GM19397 (cell line): ENCODE results near the gene SLIT1.

Experiments used
- ATAC-seq: cut with Tn5 transposase; IDR thresholded peaks from one replicate; pipeline ENCODE4 v1.9.1; 2021; ENCODE audit warnings: mild to moderate bottlenecking, moderate library complexity; ENCODE audit not compliant: unreplicated experiment

The SLIT1 gene

GRCh38 chr10:97007417-97007816 is 178.3 kb downstream of the SLIT1 start:
- no peak for ATAC-seq

- no peak for ATAC-seq
Observed at GRCh38 chr10:97006364-97006763, 179.4 kb downstream of the SLIT1 start.

- no peak for ATAC-seq
Observed at GRCh38 chr10:97005349-97005748, 180.4 kb downstream of the SLIT1 start.

GRCh38 chr10:97004591-97004990 is 181.2 kb downstream of the SLIT1 start:
- no peak for ATAC-seq

DNA sequence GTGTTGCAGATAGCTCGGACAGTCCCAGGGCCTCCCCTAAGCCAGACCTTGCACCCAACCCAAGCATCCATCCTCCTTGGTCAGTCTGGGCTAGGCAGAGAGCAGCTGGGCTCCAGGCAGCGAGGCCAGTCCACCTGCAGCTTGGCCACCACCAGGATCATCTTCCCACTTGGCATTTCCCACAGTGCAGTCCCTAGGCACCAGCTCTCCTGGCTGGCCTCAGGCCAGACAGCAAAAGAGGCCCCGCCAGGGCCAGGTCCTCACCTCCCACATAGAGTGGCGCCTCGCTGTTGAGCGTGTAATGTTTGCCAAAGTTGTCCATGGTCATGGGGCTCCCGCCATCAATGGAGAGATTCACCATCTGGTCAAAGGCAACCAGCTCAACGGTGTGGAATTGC is 182.0 kb downstream of the SLIT1 start:
- no peak for ATAC-seq

- ATAC-seq = no peak
Observed at GRCh38 chr10:97003151-97003803, 182.5 kb downstream of the SLIT1 start.

DNA sequence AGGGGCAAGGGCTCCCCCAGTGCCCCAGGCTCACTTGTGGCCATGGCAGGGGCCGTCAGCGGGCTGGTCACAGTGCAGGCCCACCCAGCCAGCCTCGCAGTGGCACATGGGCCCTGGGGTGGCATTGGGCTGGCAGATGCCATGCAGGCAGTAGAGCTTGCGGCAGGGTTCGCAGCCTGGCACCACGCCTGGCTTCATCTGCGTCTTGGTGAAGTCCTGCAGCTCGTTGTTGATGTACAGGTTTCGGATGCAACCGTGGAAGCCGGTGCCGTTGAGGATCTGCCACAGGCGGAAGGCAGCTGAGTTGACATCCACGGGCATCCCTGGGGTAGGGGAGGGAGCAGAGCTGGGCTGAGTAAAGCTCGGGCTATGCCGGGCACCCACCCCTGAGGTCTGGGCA is 183.1 kb downstream of the SLIT1 start:
- no peak for ATAC-seq

GRCh38 chr10:97001183-97001991 is 184.4 kb downstream of the SLIT1 start:
- no peak for ATAC-seq

DNA sequence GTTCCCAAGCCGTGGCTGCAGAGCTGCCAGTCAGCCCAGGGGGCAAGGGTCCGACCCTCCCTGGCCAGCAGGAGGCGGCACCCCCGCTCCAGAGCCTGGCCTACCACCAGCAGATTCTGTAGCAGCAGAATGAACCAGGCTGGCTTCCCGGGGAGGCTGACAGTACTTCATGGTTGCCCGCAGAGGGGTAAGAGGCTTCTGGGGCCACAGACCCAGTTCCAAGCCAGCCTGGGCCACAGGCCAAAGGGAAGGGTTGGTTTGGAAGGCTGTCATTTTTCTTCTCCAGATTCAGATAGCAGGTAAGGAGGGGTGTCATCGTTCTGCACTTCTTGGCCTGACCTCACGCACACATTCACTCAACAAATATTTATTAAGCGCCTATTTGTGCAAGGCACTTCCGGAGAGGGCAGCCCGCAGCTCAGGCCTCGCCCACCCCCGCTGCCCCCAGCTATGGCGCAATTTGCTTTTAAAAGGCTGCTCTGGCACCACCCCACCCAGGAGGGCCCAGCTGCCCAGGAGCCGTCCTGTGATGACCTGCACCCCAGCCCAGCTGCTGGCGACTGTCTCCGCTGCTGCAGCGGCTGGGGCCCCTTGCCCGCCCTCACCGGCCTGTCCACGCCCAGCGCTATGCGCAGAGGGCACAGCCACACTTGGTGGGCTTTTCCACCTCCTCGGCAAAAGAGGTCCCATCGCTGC is 185.1 kb downstream of the SLIT1 start:
- ATAC-seq = no peak

GRCh38 chr10:96999987-97000386 is 185.8 kb downstream of the SLIT1 start:
- ATAC-seq = no peak

DNA sequence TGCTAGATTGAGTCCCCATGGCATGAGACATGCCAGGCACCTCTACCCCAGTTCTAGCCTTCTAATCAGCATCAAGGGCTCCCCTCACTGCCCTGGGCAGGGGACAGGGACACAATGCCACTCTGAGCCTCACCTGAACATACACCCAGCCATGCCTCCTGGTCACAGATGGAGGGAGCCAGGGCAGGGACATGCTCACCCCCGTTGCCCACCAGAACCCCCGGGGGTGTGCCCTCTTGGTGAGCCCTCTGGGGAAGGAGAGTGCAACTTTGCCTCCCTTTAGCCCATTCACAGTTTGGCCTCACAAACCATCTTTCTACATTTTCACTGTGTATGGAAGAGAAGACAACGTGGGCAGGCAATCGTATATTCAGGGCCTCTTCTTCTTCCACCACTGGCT is 186.4 kb downstream of the SLIT1 start:
- ATAC-seq = no peak

DNA sequence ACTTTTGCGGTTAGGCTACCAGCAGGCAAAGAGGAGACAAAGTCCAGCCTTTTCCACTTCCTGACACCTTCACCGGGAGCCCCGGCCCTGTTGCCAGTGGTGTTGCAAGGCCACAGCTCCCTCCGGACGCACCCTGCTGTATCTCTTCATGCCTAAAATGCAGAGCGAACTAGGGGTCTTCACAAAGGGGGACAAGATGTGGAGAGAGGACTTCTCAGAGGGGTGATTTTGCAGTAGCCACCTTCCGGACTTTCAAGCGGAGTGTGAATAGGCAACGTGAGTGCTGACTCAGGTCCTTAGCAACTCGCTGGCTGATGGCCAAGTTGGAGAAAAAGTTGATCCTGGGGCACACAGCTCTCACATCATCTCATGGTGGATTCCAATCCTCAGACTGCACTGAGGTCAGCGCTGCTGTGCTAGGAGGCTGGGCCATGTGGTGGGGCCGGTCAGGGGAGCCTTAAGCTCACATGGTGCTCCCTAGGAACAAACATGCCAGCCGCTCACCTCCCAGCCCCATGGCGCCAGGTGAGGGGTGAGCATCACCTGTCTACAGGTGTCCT is 187.3 kb downstream of the SLIT1 start:
- no peak for ATAC-seq

- no peak for ATAC-seq
Observed at GRCh38 chr10:96996275-96996965, 189.3 kb downstream of the SLIT1 start.

GRCh38 chr10:96995851-96996250 is 189.9 kb downstream of the SLIT1 start:
- no peak for ATAC-seq

DNA sequence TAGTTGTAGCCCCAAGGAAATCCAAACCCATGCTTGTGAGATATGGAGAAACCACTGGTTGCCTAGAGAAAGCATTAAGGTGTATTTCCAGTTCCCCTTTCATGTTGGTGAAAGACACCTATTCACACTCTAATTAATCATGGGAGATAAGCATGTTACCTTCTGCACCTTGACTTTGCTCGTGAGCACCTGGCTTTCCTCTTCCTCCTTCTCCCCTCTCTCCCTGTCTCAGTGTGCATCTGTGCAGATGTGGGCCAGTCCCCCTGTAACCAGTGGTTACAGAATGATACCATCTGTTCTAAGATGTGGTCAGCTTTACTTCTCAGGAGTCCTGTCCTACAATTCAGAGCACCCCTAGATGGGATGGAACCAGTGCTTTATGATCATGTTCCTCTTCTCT is 193.0 kb downstream of the SLIT1 start:
- peak; percentile 62 for ATAC-seq

- no peak for ATAC-seq
Observed at GRCh38 chr10:96991313-96991841, 194.4 kb downstream of the SLIT1 start.

DNA sequence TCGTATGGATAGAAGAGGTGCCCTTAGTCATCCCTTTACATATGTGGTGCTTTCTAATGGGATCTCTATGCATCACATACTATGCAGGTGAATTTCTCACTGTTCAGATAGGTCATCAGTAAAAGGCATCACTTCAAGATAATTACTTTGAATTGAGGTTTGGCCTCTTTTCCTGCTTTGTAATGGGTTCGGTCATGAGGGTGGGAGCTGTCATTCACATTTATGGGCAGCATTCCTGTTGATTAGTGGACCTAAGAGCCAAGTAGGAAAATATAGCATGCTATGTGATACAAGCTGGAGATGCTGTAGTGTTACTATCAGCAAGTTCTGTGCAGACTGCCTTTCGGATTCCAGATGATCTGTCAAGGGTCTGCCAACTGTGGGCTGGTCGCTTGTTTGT is 197.3 kb downstream of the SLIT1 start:
- ATAC-seq = no peak

DNA sequence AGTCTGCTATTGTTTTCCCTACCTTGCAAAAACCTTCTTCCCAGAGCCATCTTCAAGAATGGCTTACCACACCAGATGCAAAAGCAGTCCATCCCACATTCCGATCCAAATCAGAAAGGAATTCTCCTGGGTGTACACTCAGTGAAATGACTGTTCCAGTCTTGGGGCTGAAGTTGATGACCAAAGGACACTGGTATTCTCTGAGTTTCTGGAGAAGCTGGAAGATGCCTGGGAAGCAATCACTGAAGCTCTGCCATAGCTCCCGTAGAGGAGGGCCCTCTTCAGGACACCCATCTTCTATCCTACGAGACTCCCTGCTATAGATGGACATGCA is 197.9 kb downstream of the SLIT1 start:
- ATAC-seq = no peak

GRCh38 chr10:96987141-96987841 is 198.5 kb downstream of the SLIT1 start:
- no peak for ATAC-seq

- ATAC-seq = no peak
Observed at GRCh38 chr10:96986200-96986856, 199.4 kb downstream of the SLIT1 start.
